Type B pancreatic cell (in vitro differentiated cells): ENCODE results near the gene POU2F2. TPM values are rescaled to one million over a fixed set of nuclear protein-coding genes. Genes with fewer than 3 reads are reported as not detected.

Experiments used
- DNase-seq: peaks from one replicate; pipeline ENCODE4 v3.0.0; 2021; ENCODE audit warnings: mixed read lengths; ENCODE audit not compliant: unreplicated experiment; ENCODE audit errors: extremely low spot score
- H3K27ac Mint-ChIP-seq: 2 replicates; pipeline ENCODE4 v1.8.0; 2021; ENCODE audit warnings: mild to moderate bottlenecking, mixed read lengths
- H3K27me3 Mint-ChIP-seq: 2 replicates; pipeline ENCODE4 v1.8.0; 2021; ENCODE audit warnings: mixed read lengths
- H3K36me3 Mint-ChIP-seq: 2 replicates; pipeline ENCODE4 v1.8.0; 2021; ENCODE audit warnings: mixed read lengths
- H3K4me1 Mint-ChIP-seq: one replicate; pipeline ENCODE4 v1.8.0; 2021; ENCODE audit warnings: mixed read lengths; ENCODE audit not compliant: unreplicated experiment
- H3K4me3 Mint-ChIP-seq: 2 replicates; pipeline ENCODE4 v1.8.0; 2021; ENCODE audit warnings: mild to moderate bottlenecking, mixed read lengths
- H3K9me3 Mint-ChIP-seq: 2 replicates; pipeline ENCODE4 v1.8.0; 2021; ENCODE audit warnings: mixed read lengths
- CTCF ChIP-seq: fragments of 200-600 bp; sonication (generic); conservative IDR thresholded peaks from 2 replicates; pipeline ENCODE4 v1.5.0; 2021; ENCODE audit warnings: antibody characterized with exemption, mild to moderate bottlenecking
- total RNA-seq: library from RNA; stranded (reverse); gene quantifications from 2 replicates; pipeline ENCODE4 v1.2.1, GENCODE V29; 2021; ENCODE audit warnings: low replicate concordance

POU2F2 gene
- total RNA-seq, 1 donor from 2014 or later = 1.7 TPM

- H3K27me3 Mint-ChIP-seq = peaks cover 9% of the 10 kb centered on the region
- no peak for TF ChIP-seq CTCF
- H3K4me3 Mint-ChIP-seq = peak overlapping the region; percentile 92
- peaks cover 25% of the 10 kb centered on the region for H3K4me1 Mint-ChIP-seq
- no peaks in the 10 kb centered on the region for H3K9me3 Mint-ChIP-seq
- H3K27ac Mint-ChIP-seq = peak overlapping the region; percentile 87
- peaks cover 20% of the 10 kb centered on the region for H3K36me3 Mint-ChIP-seq
- DNase-seq = no peak
Measured at GRCh38 chr19:42076380-42076944, 55.8 kb downstream of the POU2F2 start.

GRCh38 chr19:42075616-42076379, 56.4 kb downstream of the POU2F2 start, which contains the start of gene ZNF574:
ZNF574 (plus strand) TSS chr19:42076166; CDS start chr19:42078607, 2,441 bp downstream.
- TF ChIP-seq CTCF = no peak

GRCh38 chr19:42075364-42075615, 57.0 kb downstream of the POU2F2 start:
- peak overlapping the region; percentile 100 for H3K27ac Mint-ChIP-seq
- peak overlapping the region; percentile 98 for H3K4me3 Mint-ChIP-seq
- peaks cover 25% of the 10 kb centered on the region for H3K4me1 Mint-ChIP-seq
- H3K9me3 Mint-ChIP-seq = no peaks in the 10 kb centered on the region
- H3K27me3 Mint-ChIP-seq = peaks cover 20% of the 10 kb centered on the region
- peaks cover 16% of the 10 kb centered on the region for H3K36me3 Mint-ChIP-seq
- TF ChIP-seq CTCF = no peak
- DNase-seq = no peak

More at GRCh38 chr19:42075616-42076379, 56.4 kb downstream of the POU2F2 start, which contains the start of gene ZNF574:
- peaks cover 25% of the 10 kb centered on the region for H3K4me1 Mint-ChIP-seq
- H3K36me3 Mint-ChIP-seq = peaks cover 16% of the 10 kb centered on the region
- peak within 1 kb of the TSS; percentile 100 for H3K27ac Mint-ChIP-seq
- H3K27me3 Mint-ChIP-seq = peaks cover 15% of the 10 kb centered on the region
- no peaks in the 10 kb centered on the region for H3K9me3 Mint-ChIP-seq
- H3K4me3 Mint-ChIP-seq = peak within 1 kb of the TSS; percentile 98
- peak; percentile 96 for DNase-seq

GRCh38 chr19:42074513-42075363, 57.5 kb downstream of the POU2F2 start:
- H3K27ac Mint-ChIP-seq = peak overlapping the region; percentile 100
- peaks cover 16% of the 10 kb centered on the region for H3K36me3 Mint-ChIP-seq
- H3K4me3 Mint-ChIP-seq = peak overlapping the region; percentile 98
- TF ChIP-seq CTCF = no peak
- H3K27me3 Mint-ChIP-seq = peaks cover 22% of the 10 kb centered on the region
- peaks cover 25% of the 10 kb centered on the region for H3K4me1 Mint-ChIP-seq
- no peak for DNase-seq
- no peaks in the 10 kb centered on the region for H3K9me3 Mint-ChIP-seq

- no peaks in the 10 kb centered on the region for H3K36me3 Mint-ChIP-seq
- no peak for DNase-seq
- H3K27me3 Mint-ChIP-seq = peaks cover 22% of the 10 kb centered on the region
- no peak overlapping the region for H3K4me3 Mint-ChIP-seq
- H3K4me1 Mint-ChIP-seq = peaks cover 9% of the 10 kb centered on the region
- no peaks in the 10 kb centered on the region for H3K9me3 Mint-ChIP-seq
- TF ChIP-seq CTCF = no peak
- no peak overlapping the region for H3K27ac Mint-ChIP-seq
Measured at GRCh38 chr19:42071247-42071646, 61.0 kb downstream of the POU2F2 start.
